Breast epithelium (tissue), 4 donors: Measurements from ENCODE around the gene DDX54. TPM values are rescaled to one million over a fixed set of nuclear protein-coding genes. Genes with fewer than 3 reads are reported as not detected.

ENCODE experiments used
- DNase-seq, 2 donors: peaks; one replicate each; pipeline ENCODE4 v3.0.0-alpha.2; 2019; ENCODE audit warnings: low spot score in 2 of 2
- H3K27ac ChIP-seq, 2 donors: fragments of 200-600 bp; sonication (generic) in 1 of 2; one replicate each; pipeline ENCODE4 v1.5.1; 2016 to 2019; ENCODE audit warnings: mild to moderate bottlenecking in 1 of 2
- H3K27me3 ChIP-seq, 2 donors: fragments of 200-600 bp; sonication (generic) in 1 of 2; one replicate each; pipeline versions ENCODE4 v1.5.1 to v1.6.0; 2017 to 2019; ENCODE audit warnings: control low read depth in 1 of 2, mild to moderate bottlenecking in 1 of 2
- H3K36me3 ChIP-seq: fragments of 200-600 bp; one replicate; pipeline ENCODE4 v1.5.1; 2019
- H3K4me1 ChIP-seq, 2 donors: fragments of 200-600 bp; sonication (generic); one replicate each; pipeline ENCODE4 v1.5.1; 2016 to 2019; ENCODE audit warnings: control low read depth in 1 of 2
- H3K4me3 ChIP-seq, 3 donors: fragments of 200-600 bp; sonication (generic); 1 replicate in 2 of 3; 2 replicates in 1 of 3; pipeline ENCODE4 v1.5.1; 2016 to 2019; ENCODE audit warnings: mild to moderate bottlenecking in 3 of 3, moderate library complexity in 2 of 3
- H3K9me3 ChIP-seq, 2 donors: fragments of 200-600 bp; sonication (generic) in 1 of 2; one replicate each; pipeline ENCODE4 v1.5.1; 2016 to 2019; ENCODE audit warnings: control low read depth in 1 of 2
- CTCF ChIP-seq, 3 donors: fragments of 450-650 bp; IDR thresholded peaks; one replicate each; pipeline ENCODE4 v1.5.1; 2016 to 2017; ENCODE audit warnings: antibody characterized with exemption in 3 of 3, mild to moderate bottlenecking in 3 of 3, moderate library complexity in 3 of 3
- POLR2A ChIP-seq: fragments of 450-650 bp; IDR thresholded peaks from one replicate; pipeline ENCODE4 v1.6.1; 2016; ENCODE audit warnings: antibody characterized with exemption, mild to moderate bottlenecking, moderate library complexity
- POLR2AphosphoS5 ChIP-seq, 3 donors: sonication (generic); formaldehyde crosslinking; IDR thresholded peaks; one replicate each; pipeline ENCODE4 v1.6.1; 2017; ENCODE audit warnings: antibody characterized with exemption in 3 of 3
- intact Hi-C: fragments of 100-400 bp; cut with DNase I; formaldehyde crosslinking; loops from one replicate; pipeline ENCODE4 v1.15.1; 2023; ENCODE audit warnings: low total_unique reads
- total RNA-seq, 3 donors: library from RNA; depleted of rRNA; stranded (reverse); fragments of >200 nt; gene quantifications; one replicate each; pipeline ENCODE4 v1.1.0, GENCODE V29; 2016

DDX54 gene
- total RNA-seq, 3 donors from 2014 or later: 51.5 to 62.1 (median 60.3) TPM

- no peaks in the 10 kb centered on the region for H3K4me1 ChIP-seq
- intact Hi-C loops: no loop called here
- TF ChIP-seq POLR2AphosphoS5 (IDR thresholded peaks at IDR 0.05) (no peak), CTCF (IDR thresholded peaks at IDR 0.05) (no peak), POLR2A (no peak)
- H3K27me3 ChIP-seq: peaks cover 0 to 2% of the 10 kb centered on the region in 2 donors
- H3K27ac ChIP-seq: no peak overlapping the region
- no peak for DNase-seq
- H3K4me3 ChIP-seq: no peak overlapping the region
- no peaks in the 10 kb centered on the region for H3K9me3 ChIP-seq
- H3K36me3 ChIP-seq: no peaks in the 10 kb centered on the region
These were observed 27.9 kb downstream of the DDX54 start for GRCh38 chr12:113157218-113157859.

- Histone ChIP-seq H3K27me3 (peaks cover 0 to 8% of the 10 kb centered on the region in 2 donors), H3K4me3 (no peak overlapping the region), H3K27ac (no peak overlapping the region), H3K4me1 (no peaks in the 10 kb centered on the region), H3K36me3 (no peaks in the 10 kb centered on the region), H3K9me3 (no peaks in the 10 kb centered on the region)
- DNase-seq: no peak
- intact Hi-C loops: no loop called here
- no peak for TF ChIP-seq CTCF (IDR thresholded peaks at IDR 0.05)
- no peak for TF ChIP-seq POLR2A
- TF ChIP-seq POLR2AphosphoS5 (IDR thresholded peaks at IDR 0.05): no peak
These were observed 29.6 kb downstream of the DDX54 start for GRCh38 chr12:113155646-113156045.

GRCh38 chr12:113155060-113155459, 30.2 kb downstream of the DDX54 start:
- intact Hi-C loops: no loop called here
- no peak for TF ChIP-seq POLR2AphosphoS5 (IDR thresholded peaks at IDR 0.05)
- TF ChIP-seq CTCF (IDR thresholded peaks at IDR 0.05): no peak
- no peak for TF ChIP-seq POLR2A
- H3K27me3 ChIP-seq: peaks cover 0 to 8% of the 10 kb centered on the region in 2 donors
- no peaks in the 10 kb centered on the region for H3K4me1 ChIP-seq
- H3K27ac ChIP-seq: no peak overlapping the region
- H3K9me3 ChIP-seq: no peaks in the 10 kb centered on the region
- DNase-seq: no peak
- H3K4me3 ChIP-seq: no peak overlapping the region
- no peaks in the 10 kb centered on the region for H3K36me3 ChIP-seq

- H3K27me3 ChIP-seq: peaks cover 0 to 8% of the 10 kb centered on the region in 2 donors
- H3K4me3 ChIP-seq: peak overlapping the region in 2 of 3 donors; percentile 25 to 48
- DNase-seq: no peak
- intact Hi-C loops: no loop called here
- no peaks in the 10 kb centered on the region for H3K9me3 ChIP-seq
- no peak overlapping the region for H3K27ac ChIP-seq
- H3K4me1 ChIP-seq: no peaks in the 10 kb centered on the region
- TF ChIP-seq POLR2AphosphoS5 (IDR thresholded peaks at IDR 0.05) (no peak), CTCF (IDR thresholded peaks at IDR 0.05) (no peak), POLR2A (no peak)
- H3K36me3 ChIP-seq: no peaks in the 10 kb centered on the region
These were observed 30.8 kb downstream of the DDX54 start for GRCh38 chr12:113154351-113154973.
